ENCODE results near the gene COPS3.
A peak's percentile ranks its signal among the peaks of the same experiment; 100 is the strongest.
"Not testable (repeated sequence)": the region's sequence is repeated elsewhere in the genome, so short reads cannot be mapped to it uniquely, and the experiment has no call there.

The COPS3 gene

GRCh38 chr17:17301659-17302058, 20.6 kb upstream of the COPS3 start:
- DNase-seq, result not testable (repeated sequence)

GRCh38 chr17:17300624-17301568, 19.9 kb upstream of the COPS3 start:
- DNase-seq, result peak; percentile 18

- no peak for DNase-seq
Observed at GRCh38 chr17:17298108-17298507, 17.1 kb upstream of the COPS3 start.

- DNase-seq, result no peak
Observed at GRCh38 chr17:17297217-17297616, 16.2 kb upstream of the COPS3 start.

GRCh38 chr17:17295141-17295540, 14.1 kb upstream of the COPS3 start:
- DNase-seq, result no peak

- no peak for DNase-seq
Observed at GRCh38 chr17:17289701-17290100, 8.7 kb upstream of the COPS3 start.

GRCh38 chr17:17289086-17289485, 8.0 kb upstream of the COPS3 start:
- DNase-seq, result no peak

- no peak for DNase-seq
Observed at GRCh38 chr17:17285951-17286350, 4.9 kb upstream of the COPS3 start.

GRCh38 chr17:17279316-17279715, 1.7 kb downstream of the COPS3 start:
- no peak for DNase-seq

- not testable (repeated sequence) for DNase-seq
Observed at GRCh38 chr17:17277431-17277830, 3.6 kb downstream of the COPS3 start.

GRCh38 chr17:17275971-17276370, 5.1 kb downstream of the COPS3 start:
- DNase-seq, result no peak

- no peak for DNase-seq
Observed at GRCh38 chr17:17269926-17270773, 10.9 kb downstream of the COPS3 start.

GRCh38 chr17:17264430-17264829, 16.6 kb downstream of the COPS3 start:
- DNase-seq, result peak; percentile 1

GRCh38 chr17:17258998-17259397, 22.0 kb downstream of the COPS3 start:
- DNase-seq, result no peak

- DNase-seq, result no peak
Observed at GRCh38 chr17:17258011-17258410, 23.0 kb downstream of the COPS3 start.

GRCh38 chr17:17256316-17256715, 24.7 kb downstream of the COPS3 start:
- DNase-seq, result no peak

- not testable (repeated sequence) for DNase-seq
Observed at GRCh38 chr17:17255689-17256088, 25.4 kb downstream of the COPS3 start.

GRCh38 chr17:17254036-17254435, 27.0 kb downstream of the COPS3 start:
- no peak for DNase-seq

- no peak for DNase-seq
Observed at GRCh38 chr17:17253406-17253805, 27.6 kb downstream of the COPS3 start.

GRCh38 chr17:17252149-17252661, 28.8 kb downstream of the COPS3 start:
- DNase-seq, result no peak

GRCh38 chr17:17246879-17247278, 34.2 kb downstream of the COPS3 start:
- no peak for DNase-seq

- DNase-seq, result no peak
Observed at GRCh38 chr17:17243163-17243562, 37.9 kb downstream of the COPS3 start.

- DNase-seq, result no peak
Observed at GRCh38 chr17:17242246-17242645, 38.8 kb downstream of the COPS3 start.

GRCh38 chr17:17241656-17242055, 39.4 kb downstream of the COPS3 start:
- no peak for DNase-seq

All from NCI-H526 treated with DMSO at 0.1 percent for 48 hours (cell line).